ENCODE measurements around the gene ZNF606. TPM values are rescaled to one million over a fixed set of nuclear protein-coding genes. Genes with fewer than 3 reads are reported as not detected.

ZNF606 gene
- total and polyA plus RNA-seq, 2 experiments from 2014 or later: 17.6 to 18.0 TPM

DNA sequence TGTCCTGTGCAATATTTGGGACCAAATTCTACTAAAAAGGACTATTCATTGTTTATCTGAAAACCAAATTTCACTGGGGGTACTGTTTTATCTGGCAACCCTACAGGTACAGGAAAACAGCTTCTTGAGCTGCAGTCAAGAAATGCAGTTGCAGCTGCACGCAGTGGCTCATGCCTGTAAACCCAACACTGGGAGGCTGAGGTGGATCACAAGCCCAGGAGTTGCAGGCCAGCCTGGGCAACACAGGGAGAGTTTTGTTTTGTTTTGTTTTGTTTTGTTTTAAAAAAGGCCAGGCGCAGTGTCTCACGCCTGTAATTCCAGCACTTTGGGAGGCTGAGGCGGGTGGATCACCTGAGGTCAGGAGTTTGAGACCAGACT lies 19.7 kb upstream of the ZNF606 start:
- no peak for DNase-seq (ENCODE audit: low spot score)
- H3K4me2 ChIP-seq: no peak overlapping the region

DNA sequence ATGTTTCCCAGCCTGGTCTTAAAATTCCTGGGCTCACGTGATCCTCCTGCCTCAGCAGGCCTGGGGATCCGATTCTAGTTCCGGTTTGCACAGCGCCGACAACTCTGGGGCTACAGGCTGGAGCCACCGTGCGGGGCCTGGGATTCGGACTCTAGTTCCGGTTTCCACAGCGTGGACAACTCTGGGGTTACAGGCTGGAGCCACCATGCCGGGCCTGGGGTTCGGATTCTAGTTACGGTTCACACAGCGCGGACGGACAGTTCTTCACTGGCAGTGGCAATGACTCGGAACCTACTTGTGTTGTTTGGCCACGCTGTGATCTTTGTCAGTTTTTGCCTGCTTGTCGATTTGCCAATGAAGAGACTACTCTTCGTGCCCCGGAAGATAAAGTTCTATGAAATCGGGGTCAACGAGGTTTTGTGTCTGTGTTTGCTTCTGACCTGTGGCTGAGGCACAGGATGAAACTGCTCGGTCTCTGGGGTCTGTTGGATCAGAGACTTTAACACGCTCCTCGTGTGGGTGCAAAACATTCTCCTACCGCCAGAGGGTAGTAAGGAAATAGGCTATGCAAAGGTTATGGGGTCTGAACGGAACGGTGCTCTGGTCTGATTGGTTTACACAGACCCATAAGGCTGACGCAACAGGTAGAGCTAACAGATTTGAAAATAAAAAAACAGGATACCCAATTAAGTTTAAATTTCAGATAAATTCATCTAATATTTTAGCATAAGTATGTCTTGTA lies 19.1 kb upstream of the ZNF606 start:
- WGBS (ENCODE audit: low lambda C conversion rate, missing lambda C conversion rate): 68% methylated on average over 30 of the region's 30 CpGs
- Histone ChIP-seq H2AFZ (no peak overlapping the region), H3K4me2 (no peak overlapping the region), H3K79me2 (no peaks in the 10 kb centered on the region), H4K20me1 (ENCODE audit: insufficient read depth, poor library complexity, severe bottlenecking) (no peaks in the 10 kb centered on the region), H3K4me1 (ENCODE audit: insufficient read depth) (no peaks in the 10 kb centered on the region), H3K9me2 (replicated peaks; ENCODE audit: insufficient read depth) (no peaks in the 10 kb centered on the region), H3K4me3 (no peak overlapping the region), H3K9me3 (ENCODE audit: low read depth) (no peaks in the 10 kb centered on the region), H3K27ac (no peak overlapping the region), H3K36me3 (replicated peaks; ENCODE audit: insufficient read depth, low read depth) (no peaks in the 10 kb centered on the region), H3K27me3 (no peaks in the 10 kb centered on the region)
- DNase-seq (ENCODE audit: low spot score): peak; percentile 55
- no peak for TF ChIP-seq EZH2phosphoT487 (IDR thresholded peaks at IDR 0.05; ENCODE audit: low read depth, severe bottlenecking, unreplicated experiment)
- TF ChIP-seq, protein P1, sequence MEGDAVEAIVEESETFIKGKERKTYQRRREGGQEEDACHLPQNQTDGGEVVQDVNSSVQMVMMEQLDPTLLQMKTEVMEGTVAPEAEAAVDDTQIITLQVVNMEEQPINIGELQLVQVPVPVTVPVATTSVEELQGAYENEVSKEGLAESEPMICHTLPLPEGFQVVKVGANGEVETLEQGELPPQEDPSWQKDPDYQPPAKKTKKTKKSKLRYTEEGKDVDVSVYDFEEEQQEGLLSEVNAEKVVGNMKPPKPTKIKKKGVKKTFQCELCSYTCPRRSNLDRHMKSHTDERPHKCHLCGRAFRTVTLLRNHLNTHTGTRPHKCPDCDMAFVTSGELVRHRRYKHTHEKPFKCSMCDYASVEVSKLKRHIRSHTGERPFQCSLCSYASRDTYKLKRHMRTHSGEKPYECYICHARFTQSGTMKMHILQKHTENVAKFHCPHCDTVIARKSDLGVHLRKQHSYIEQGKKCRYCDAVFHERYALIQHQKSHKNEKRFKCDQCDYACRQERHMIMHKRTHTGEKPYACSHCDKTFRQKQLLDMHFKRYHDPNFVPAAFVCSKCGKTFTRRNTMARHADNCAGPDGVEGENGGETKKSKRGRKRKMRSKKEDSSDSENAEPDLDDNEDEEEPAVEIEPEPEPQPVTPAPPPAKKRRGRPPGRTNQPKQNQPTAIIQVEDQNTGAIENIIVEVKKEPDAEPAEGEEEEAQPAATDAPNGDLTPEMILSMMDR (IDR thresholded peaks at IDR 0.05; ENCODE audit: poor library complexity): peak; percentile 39

More for the DNA sequence above, 19.7 kb upstream of the ZNF606 start:
- Histone ChIP-seq H3K79me2 (no peaks in the 10 kb centered on the region), H2AFZ (no peak overlapping the region), H3K9me2 (replicated peaks; ENCODE audit: insufficient read depth) (no peaks in the 10 kb centered on the region), H3K4me3 (no peak overlapping the region), H3K36me3 (replicated peaks; ENCODE audit: insufficient read depth, low read depth) (no peaks in the 10 kb centered on the region), H3K4me1 (ENCODE audit: insufficient read depth) (no peaks in the 10 kb centered on the region), H3K9me3 (ENCODE audit: low read depth) (no peaks in the 10 kb centered on the region), H3K27me3 (no peaks in the 10 kb centered on the region), H3K27ac (no peak overlapping the region), H4K20me1 (ENCODE audit: insufficient read depth, poor library complexity, severe bottlenecking) (no peaks in the 10 kb centered on the region)
- TF ChIP-seq, protein P1 (IDR thresholded peaks at IDR 0.05; ENCODE audit: poor library complexity): no peak
- TF ChIP-seq EZH2phosphoT487 (IDR thresholded peaks at IDR 0.05; ENCODE audit: low read depth, severe bottlenecking, unreplicated experiment): no peak
- TF ChIP-seq EZH2 (IDR thresholded peaks at IDR 0.05; ENCODE audit: borderline replicate concordance): no peak
- 79% methylated on average over 4 of the region's 4 CpGs for WGBS (ENCODE audit: low lambda C conversion rate, missing lambda C conversion rate)

DNA sequence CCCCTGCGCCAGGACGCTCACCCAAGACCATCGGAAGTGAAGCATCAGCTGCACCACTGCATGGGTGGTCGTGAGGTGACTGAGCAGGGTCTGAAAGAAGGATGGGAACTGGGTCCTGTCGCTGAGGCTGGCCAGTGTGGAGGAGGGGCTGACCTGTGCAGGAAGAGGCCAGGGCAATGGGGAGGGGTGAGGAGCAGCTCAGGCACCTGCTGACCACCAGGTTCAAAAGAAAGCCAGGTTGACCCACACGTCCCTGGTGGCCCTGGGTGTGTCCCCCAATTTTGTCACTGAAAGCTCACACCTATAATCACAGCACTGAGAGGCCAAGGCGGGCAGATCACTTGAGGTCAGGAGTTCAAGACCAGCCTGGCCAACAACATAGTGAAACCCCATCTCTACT lies 17.5 kb upstream of the ZNF606 start:
- Histone ChIP-seq H3K4me1 (ENCODE audit: insufficient read depth) (no peaks in the 10 kb centered on the region), H3K4me3 (no peak overlapping the region), H3K79me2 (no peaks in the 10 kb centered on the region), H4K20me1 (ENCODE audit: insufficient read depth, poor library complexity, severe bottlenecking) (no peaks in the 10 kb centered on the region), H3K9me2 (replicated peaks; ENCODE audit: insufficient read depth) (no peaks in the 10 kb centered on the region), H2AFZ (no peak overlapping the region), H3K27ac (no peak overlapping the region), H3K27me3 (no peaks in the 10 kb centered on the region), H3K9me3 (ENCODE audit: low read depth) (no peaks in the 10 kb centered on the region), H3K36me3 (replicated peaks; ENCODE audit: insufficient read depth, low read depth) (no peaks in the 10 kb centered on the region), H3K4me2 (no peak overlapping the region)
- DNase-seq (ENCODE audit: low spot score): no peak
- WGBS (ENCODE audit: low lambda C conversion rate, missing lambda C conversion rate): 86% methylated on average over 7 of the region's 7 CpGs
- TF ChIP-seq EZH2phosphoT487 (IDR thresholded peaks at IDR 0.05; ENCODE audit: low read depth, severe bottlenecking, unreplicated experiment) (no peak), EZH2 (IDR thresholded peaks at IDR 0.05; ENCODE audit: borderline replicate concordance) (no peak)
- TF ChIP-seq, protein P1 (IDR thresholded peaks at IDR 0.05; ENCODE audit: poor library complexity): no peak

All from hepatocyte (in vitro differentiated cells).